Activated naive CD8-positive, alpha-beta T cell (primary cell): ENCODE measurements around the gene LHFPL2.

Experiments used
- H3K27ac Mint-ChIP-seq: one replicate; pipeline ENCODE4 v1.8.0; 2021; ENCODE audit warnings: mixed read lengths
- H3K27me3 Mint-ChIP-seq: one replicate; pipeline ENCODE4 v1.8.0; 2021; ENCODE audit warnings: mixed read lengths
- H3K36me3 Mint-ChIP-seq: one replicate; pipeline ENCODE4 v1.8.0; 2021; ENCODE audit warnings: mixed read lengths
- H3K4me1 Mint-ChIP-seq: one replicate; pipeline ENCODE4 v1.8.0; 2021; ENCODE audit warnings: low read depth, mixed read lengths
- H3K4me3 Mint-ChIP-seq: one replicate; pipeline ENCODE4 v1.8.0; 2021; ENCODE audit warnings: mild to moderate bottlenecking, mixed read lengths
- H3K9me3 Mint-ChIP-seq: one replicate; pipeline ENCODE4 v1.8.0; 2021; ENCODE audit warnings: low read depth, mixed read lengths

The LHFPL2 gene

DNA sequence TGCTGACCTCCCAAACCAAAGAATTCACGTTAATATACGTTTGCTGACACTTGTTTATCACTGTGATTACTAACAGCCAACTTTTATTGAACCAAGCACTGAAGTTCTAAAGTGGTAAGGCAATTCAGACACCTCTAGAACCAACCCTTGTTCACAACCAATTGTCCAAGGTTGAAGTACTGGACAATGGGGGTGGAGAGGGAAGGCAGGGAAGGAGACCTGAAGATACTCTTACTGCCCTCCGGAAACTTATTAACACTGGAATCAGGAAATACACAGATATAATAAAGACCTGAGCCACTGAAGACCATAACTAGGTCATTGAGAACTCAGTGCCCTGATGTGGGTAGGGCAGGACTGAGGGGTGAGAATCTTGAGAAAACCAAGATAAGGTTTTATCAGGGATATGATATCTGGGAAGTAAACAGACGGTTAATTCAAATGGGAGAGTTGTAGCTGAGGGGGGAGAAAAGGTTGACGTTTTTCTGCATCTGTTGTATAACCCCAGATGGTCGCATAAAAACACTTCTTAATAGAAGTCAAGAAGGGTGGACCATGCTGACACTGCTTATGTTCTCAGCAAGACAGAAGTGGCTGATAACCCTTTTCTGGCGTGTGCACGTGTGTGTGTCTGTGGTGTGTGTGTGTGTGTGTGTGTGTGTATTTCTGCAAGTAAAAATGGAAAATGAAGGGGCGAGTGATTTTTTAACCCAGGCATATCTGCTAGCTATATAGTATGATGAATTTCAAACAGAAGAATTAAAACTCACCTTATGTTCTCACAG, 125.9 kb downstream of the LHFPL2 start:
- Mint-ChIP-seq H3K36me3 (no peaks in the 10 kb centered on the region), H3K4me3 (no peak overlapping the region), H3K27ac (no peak overlapping the region), H3K27me3 (peaks cover 15% of the 10 kb centered on the region), H3K9me3 (no peaks in the 10 kb centered on the region), H3K4me1 (no peaks in the 10 kb centered on the region)

DNA sequence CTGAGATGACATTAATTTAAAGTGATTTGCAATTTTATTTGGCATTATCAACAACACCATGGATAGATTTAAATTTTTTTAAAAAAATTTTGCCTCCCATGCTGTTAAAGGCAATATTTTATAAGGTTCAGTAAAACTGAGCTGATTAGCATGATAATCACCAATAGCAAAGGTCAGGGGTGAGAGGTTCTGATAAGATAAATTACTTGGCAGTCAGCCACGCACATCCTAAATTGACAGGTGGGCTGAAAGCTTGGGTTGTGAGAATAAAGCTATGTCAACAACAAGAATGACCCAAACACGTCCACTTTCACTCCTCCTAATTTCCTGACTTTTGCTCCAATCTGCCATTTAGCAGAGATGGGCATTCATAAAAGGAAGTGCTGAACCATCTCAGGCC, 127.1 kb downstream of the LHFPL2 start:
- Mint-ChIP-seq H3K4me3 (no peak overlapping the region), H3K4me1 (no peaks in the 10 kb centered on the region), H3K27me3 (peaks cover 19% of the 10 kb centered on the region)

DNA sequence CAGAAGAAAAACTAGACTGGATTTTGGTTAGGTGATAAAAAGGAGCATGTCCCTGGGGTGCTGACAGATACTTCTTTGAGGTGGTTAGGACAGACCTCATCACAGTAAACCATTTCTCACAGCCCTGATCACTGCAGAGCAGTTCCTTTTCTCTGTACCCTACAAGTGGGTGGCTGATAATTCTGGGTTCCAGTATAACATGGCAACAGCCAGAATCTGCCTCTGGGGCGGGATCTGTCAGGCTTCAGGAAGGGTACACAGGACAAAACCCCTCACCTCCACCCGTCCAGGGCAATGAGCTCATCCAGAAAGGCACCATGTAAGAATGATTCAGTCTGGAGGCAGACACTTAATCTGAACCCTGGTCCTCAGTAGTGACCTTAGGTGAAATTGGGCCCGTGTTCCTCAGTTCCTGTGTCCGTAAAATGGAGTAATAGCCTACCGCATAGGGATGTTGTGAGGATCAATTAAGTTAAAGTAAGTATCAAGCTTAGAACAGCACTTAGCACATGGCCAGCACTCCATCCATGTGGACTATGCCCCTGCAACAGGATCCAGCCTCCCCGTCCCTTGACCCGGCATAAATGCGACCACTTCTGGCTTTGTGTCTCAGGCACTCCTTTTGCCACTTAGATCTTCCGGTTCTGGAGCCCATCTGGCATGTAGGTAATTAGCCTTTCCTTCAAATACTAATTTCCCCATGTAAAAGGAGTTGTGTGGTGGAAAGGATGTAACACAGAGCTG, 129.2 kb downstream of the LHFPL2 start:
- H3K9me3 Mint-ChIP-seq = no peaks in the 10 kb centered on the region
- no peaks in the 10 kb centered on the region for H3K4me1 Mint-ChIP-seq
- H3K36me3 Mint-ChIP-seq = no peaks in the 10 kb centered on the region
- H3K27ac Mint-ChIP-seq = no peak overlapping the region
- H3K4me3 Mint-ChIP-seq = no peak overlapping the region
- H3K27me3 Mint-ChIP-seq = peaks cover 26% of the 10 kb centered on the region

More for the DNA sequence above, 127.1 kb downstream of the LHFPL2 start:
- Mint-ChIP-seq H3K9me3 (no peaks in the 10 kb centered on the region), H3K27ac (no peak overlapping the region), H3K36me3 (no peaks in the 10 kb centered on the region)

DNA sequence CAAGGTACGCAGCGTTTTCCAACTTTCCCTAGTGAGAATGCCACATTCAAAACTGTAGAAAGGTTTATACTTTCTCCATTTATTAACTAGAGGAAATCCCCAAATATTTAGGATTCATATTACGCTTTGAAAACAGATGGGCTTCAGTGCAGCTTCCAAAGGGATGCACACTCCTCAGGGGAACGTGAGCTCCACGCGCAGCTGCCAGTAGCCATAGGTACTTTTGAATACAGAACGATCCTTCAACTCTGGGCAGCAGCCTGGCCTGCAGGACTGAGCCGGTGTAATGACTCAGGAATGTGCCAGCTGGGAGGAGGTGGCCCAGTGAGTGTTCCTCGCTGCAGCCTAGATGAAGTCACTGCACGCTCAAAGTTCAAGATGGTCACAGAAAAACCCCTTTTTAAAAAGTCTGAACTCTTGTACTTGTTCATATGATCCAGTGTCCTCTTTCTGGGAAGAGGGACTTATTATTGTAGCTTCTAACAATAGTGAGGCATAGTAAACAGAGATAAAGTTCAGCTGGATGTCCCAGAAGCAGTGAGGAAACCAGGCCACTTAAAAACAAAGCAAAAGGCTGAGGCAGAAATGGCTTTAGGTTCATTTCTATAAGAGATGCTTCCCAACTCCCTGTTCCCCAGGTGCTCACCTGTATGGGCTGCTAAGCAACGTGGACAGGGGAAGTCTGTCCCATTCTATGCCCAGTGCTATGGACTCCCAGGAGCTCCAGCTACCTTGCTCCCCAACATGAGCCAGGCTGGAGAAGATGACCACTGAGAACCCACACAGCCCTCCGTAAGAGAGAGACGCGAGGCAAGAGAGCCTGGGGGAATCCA, 130.0 kb downstream of the LHFPL2 start:
- Mint-ChIP-seq H3K36me3 (no peaks in the 10 kb centered on the region), H3K4me3 (no peak overlapping the region), H3K27me3 (peaks cover 23% of the 10 kb centered on the region), H3K4me1 (no peaks in the 10 kb centered on the region), H3K27ac (no peak overlapping the region), H3K9me3 (no peaks in the 10 kb centered on the region)

DNA sequence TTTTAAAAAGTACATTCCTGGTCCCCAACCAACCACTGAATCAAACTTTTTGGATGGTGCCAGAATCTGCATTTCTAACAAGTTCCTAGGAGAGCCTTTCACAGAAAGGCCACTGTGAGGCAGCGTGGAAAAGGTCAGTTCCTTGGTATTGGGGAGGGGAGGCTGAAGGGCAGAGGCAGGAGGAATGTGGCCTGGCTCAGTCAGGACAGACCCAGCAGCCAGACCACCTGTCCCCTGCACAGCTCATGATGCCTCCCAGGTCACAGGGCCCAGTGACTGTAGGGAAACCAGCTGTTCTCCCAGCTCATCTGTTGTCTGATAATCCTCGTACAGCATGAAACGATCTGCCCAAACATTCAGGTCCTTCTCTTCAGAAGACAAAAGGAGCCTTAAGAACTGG, 132.9 kb downstream of the LHFPL2 start:
- Mint-ChIP-seq H3K4me3 (no peak overlapping the region), H3K27me3 (peaks cover 25% of the 10 kb centered on the region), H3K4me1 (no peaks in the 10 kb centered on the region), H3K9me3 (no peaks in the 10 kb centered on the region), H3K36me3 (no peaks in the 10 kb centered on the region), H3K27ac (no peak overlapping the region)

DNA sequence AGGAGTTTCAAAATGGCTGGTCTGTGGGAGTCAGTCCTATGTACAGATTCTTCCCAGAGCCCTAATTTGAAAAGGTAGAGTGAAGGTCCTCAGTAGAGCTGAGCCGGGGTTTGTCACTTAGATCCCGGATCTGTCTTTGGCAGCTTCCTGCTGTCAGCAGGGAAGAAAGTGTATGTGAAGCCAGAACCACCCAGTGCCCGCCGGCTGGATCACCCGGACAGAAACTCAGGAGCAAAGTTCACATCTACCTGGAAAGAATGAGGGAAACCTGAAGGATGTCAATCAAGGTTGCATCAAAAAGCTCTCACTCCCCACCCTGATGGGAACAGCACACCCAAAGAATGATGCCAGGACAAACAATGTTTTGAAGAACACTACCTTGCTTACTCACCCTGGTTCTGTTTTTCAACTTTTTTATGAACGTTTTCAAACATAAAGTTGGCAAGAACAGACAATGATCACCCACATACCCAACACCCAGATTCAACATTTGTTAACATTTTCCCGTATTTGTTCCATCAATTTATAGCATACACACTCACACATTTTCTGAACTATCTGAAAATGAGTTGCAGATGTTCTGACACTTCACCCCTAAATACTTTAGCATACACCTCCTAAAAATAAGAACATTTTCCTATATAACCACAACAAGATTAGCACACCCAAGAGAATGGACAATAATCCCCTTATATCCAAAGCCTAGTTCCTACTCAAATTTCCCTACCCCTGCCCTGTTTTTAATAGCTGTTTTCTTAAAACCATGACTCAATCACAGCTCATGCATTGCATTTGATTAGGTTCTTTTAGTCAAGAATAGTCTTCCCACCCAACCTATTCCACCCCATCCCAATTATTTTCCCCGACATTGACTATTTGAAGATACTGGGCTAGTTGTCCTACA, 133.9 kb downstream of the LHFPL2 start:
- Mint-ChIP-seq H3K4me1 (peaks cover 1% of the 10 kb centered on the region), H3K36me3 (no peaks in the 10 kb centered on the region), H3K4me3 (no peak overlapping the region), H3K9me3 (no peaks in the 10 kb centered on the region), H3K27ac (no peak overlapping the region), H3K27me3 (peaks cover 20% of the 10 kb centered on the region)

DNA sequence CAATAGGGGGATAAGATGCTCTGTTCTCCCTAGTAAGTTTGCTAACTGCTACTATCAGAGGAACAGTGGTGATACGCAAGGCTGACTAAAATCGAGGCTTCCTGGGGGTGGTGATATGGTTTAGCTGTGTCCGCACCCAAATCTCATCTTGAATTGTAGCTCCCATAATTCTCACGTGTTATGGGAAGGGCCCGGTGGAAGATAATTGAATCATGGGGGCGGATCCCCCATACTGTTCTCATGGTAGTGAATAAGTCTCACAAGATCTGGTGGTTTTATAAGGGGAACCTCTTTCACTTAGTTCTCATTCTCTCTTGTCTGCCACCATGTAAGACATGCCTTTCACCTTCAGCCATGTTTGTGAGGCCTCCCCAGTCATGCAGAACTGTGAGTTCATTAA, 135.1 kb downstream of the LHFPL2 start:
- Mint-ChIP-seq H3K4me3 (no peak overlapping the region), H3K4me1 (peaks cover 11% of the 10 kb centered on the region), H3K27me3 (peaks cover 26% of the 10 kb centered on the region), H3K9me3 (no peaks in the 10 kb centered on the region), H3K27ac (no peak overlapping the region), H3K36me3 (no peaks in the 10 kb centered on the region)

DNA sequence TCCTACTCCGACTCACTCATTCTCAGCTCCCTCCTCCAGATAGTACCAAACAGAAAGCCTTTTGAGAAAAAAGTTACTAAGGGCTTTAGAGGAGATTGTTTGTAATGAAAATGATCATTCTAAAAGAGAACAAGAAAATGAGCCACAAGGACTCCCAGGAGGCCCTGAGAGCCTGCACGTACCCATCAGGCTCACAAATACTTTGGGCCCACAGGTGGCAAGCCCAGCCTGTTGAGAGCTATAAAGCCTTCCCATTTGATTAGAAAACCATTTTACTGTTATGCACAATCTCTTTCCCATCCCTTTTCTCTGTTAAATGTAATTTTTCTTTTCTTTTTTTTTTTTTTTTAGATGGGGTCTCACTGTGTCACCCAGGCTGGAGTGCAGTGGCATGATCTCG, 136.1 kb downstream of the LHFPL2 start:
- Mint-ChIP-seq H3K4me3 (no peak overlapping the region), H3K27me3 (peaks cover 32% of the 10 kb centered on the region), H3K27ac (no peak overlapping the region), H3K9me3 (no peaks in the 10 kb centered on the region), H3K4me1 (peaks cover 11% of the 10 kb centered on the region), H3K36me3 (no peaks in the 10 kb centered on the region)

DNA sequence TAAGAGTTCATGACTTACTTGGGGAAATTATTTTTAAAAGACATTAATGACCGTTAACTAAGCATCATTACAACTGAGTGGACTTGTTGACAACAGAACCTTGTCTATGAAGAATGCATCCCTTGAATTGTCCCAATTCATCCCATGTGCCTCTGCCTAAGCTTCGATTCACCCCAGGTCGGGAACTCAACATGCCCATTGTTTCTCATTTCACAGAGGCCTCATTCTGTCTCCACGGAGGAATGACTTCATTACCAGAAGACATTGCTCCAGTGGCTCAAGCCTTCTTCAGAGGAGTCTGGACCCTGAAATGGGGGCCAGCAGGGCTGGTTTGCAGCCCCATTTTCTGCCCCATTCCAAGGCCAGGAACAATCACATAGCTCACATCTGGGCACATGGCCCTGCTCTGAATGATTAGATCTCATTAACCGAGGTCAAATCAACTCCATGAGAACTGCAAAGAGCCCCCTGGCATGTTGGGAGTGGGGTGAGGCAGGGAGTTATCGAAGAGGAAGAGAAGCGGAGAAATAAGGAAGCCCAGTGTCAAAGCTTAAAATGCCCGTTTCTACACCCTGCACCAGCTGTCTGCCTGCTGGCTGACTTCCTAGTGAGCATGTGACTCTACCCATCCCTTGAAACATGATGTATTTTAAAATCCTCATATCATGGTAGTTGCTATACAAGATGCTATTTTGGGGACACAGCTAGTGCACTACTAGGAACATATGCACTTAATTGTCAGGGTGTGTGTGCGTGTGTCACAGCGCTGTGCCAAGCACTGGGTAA, 137.3 kb downstream of the LHFPL2 start:
- peaks cover 11% of the 10 kb centered on the region for H3K4me1 Mint-ChIP-seq
- H3K4me3 Mint-ChIP-seq = no peak overlapping the region
- H3K27me3 Mint-ChIP-seq = peaks cover 32% of the 10 kb centered on the region
- H3K9me3 Mint-ChIP-seq = no peaks in the 10 kb centered on the region
- H3K27ac Mint-ChIP-seq = no peak overlapping the region
- no peaks in the 10 kb centered on the region for H3K36me3 Mint-ChIP-seq

DNA sequence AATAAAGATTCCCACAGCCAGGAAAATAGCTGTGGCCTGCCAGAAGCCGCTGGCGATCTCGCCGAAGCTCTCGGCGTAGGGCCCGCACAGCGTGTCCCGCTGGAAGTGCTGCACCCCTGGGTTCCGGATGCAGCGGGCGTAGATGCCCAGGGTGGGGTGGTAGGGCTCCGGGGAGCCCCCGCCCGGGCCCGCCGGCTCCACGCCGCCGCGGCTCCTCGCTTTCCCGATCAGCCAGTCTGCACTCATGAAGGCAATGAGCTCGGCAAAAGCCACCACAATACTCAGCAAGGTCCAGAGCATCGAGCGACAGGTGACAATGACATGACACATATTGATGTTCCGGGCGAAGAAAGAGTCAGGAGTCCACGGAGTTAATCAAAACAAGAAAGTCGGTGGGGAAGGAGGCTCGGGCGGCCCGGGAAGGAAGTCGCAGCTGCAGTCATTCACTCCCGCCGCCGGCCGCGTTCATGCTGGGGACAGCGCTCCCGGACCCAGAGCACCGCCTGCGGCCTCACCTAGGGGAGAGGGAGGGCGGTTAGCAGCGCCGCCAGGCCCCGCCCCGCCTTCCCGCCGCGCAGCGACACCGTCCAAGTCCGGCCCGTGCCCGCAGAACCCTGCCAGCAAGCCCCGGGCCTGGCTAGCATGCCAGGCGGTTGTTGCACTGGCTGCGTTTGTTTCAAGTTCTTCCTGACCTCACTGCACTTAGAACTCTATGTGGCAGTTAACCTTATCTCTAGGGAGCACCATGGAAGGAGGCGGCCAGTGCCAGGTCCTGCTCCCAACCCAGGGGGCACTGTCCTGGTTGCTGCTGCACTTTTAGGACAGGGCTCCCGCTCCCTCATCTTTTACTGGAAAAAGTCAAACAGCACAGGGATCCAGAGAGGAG, 138.4 kb downstream of the LHFPL2 start:
- no peaks in the 10 kb centered on the region for H3K9me3 Mint-ChIP-seq
- H3K27me3 Mint-ChIP-seq = peaks cover 30% of the 10 kb centered on the region
- peaks cover 11% of the 10 kb centered on the region for H3K4me1 Mint-ChIP-seq
- peak overlapping the region; percentile 88 for H3K4me3 Mint-ChIP-seq
- no peaks in the 10 kb centered on the region for H3K36me3 Mint-ChIP-seq
- H3K27ac Mint-ChIP-seq = no peak overlapping the region

DNA sequence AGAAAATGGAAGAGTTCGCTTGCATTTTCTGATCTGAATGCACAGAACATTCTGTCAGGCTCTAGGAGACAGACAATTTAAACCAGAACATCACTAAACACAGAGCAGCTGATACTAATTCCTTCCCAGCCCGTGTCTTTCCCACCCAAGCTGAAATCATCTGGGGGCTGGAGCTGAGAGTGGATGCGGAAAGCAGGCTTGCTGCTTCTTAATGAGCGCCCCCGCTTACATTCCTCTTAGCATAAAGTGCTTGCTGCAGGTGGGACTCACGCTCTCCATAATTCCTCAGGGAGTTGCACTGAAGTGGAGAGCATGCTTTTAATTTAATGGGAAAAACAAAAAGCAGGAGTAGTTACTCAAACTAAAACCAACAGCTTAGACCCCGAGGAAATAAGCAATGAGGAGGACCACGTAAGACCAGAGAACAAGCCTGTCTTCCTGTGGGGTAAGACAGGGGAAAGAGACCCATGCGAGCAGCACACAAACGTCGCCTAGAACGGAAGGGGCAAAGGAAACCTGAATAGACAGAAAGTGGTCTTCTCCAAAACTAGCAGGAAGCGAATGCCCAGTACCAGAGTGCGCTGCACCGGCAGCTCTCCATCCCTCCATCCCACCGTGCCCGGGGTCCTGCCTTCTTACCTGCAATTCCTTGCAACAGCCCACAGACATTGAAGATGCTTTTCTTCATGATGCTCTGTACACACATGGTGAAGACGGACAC, 139.3 kb downstream of the LHFPL2 start:
- Mint-ChIP-seq H3K36me3 (no peaks in the 10 kb centered on the region), H3K27me3 (peaks cover 30% of the 10 kb centered on the region), H3K4me1 (peaks cover 11% of the 10 kb centered on the region), H3K9me3 (no peaks in the 10 kb centered on the region), H3K27ac (no peak overlapping the region), H3K4me3 (peak overlapping the region; percentile 88)

DNA sequence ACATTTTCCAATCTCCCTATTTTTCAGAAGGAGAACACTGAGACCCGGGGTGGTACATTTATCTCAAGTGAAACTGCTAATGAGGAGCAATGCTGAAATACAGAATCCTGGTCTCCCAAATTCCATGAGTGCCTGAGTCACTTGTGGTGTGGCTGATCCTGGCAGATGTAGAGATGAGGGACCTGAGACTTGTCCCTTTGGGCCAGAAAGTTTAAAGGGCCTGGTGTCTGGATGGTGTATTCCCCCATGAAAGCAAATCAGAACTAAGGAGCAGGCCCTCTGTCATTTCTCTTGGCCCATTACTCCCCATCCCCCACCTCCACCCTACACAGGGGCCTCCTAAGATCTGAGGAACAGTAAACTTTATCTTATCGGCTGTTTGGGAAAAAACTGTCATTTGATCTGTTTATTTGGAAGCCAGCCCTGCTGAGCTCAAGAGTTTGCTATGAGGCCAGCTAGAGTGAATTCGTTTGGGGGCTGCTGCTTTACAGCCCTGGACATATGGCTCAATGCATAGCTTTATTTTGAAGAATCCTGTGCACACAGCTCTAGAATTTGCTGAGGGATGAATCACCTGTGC, 140.3 kb downstream of the LHFPL2 start:
- Mint-ChIP-seq H3K27me3 (peaks cover 29% of the 10 kb centered on the region), H3K4me3 (no peak overlapping the region), H3K9me3 (no peaks in the 10 kb centered on the region), H3K4me1 (peaks cover 11% of the 10 kb centered on the region), H3K36me3 (no peaks in the 10 kb centered on the region), H3K27ac (no peak overlapping the region)
